HG03354 (cell line): Measurements from ENCODE around the gene PRSS58.

Experiments used
- ATAC-seq: cut with Tn5 transposase; IDR thresholded peaks from one replicate; pipeline ENCODE4 v1.9.1; 2021; ENCODE audit warnings: mild to moderate bottlenecking; ENCODE audit not compliant: unreplicated experiment, poor library complexity, severe bottlenecking

Gene PRSS58, protein sequence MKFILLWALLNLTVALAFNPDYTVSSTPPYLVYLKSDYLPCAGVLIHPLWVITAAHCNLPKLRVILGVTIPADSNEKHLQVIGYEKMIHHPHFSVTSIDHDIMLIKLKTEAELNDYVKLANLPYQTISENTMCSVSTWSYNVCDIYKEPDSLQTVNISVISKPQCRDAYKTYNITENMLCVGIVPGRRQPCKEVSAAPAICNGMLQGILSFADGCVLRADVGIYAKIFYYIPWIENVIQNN

DNA sequence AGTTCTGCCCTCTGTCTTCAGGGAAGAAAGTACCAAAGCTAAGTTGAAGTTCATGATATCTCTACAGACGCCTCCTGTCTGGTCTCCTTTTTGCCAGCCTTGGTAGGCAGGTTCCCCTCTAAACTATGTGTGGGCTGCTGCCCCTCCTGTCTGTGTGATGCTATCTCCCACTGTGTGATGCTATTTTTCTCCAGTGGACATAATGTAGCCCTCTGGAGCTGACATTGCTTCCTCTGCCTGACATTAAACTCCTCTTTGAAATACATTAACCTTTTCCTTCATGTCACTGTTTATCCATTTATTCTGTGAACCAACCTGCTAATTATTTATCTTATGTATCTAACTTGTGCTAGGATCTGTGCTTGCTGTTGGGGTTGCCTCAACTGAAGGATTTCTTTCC is at the start of gene PRSS58:
Gene PRSS58, minus strand, starts transcription at position 101 of the 400 bp plus-strand sequence. CDS start 351 bp downstream, outside the sequence.
- no peak for ATAC-seq

DNA sequence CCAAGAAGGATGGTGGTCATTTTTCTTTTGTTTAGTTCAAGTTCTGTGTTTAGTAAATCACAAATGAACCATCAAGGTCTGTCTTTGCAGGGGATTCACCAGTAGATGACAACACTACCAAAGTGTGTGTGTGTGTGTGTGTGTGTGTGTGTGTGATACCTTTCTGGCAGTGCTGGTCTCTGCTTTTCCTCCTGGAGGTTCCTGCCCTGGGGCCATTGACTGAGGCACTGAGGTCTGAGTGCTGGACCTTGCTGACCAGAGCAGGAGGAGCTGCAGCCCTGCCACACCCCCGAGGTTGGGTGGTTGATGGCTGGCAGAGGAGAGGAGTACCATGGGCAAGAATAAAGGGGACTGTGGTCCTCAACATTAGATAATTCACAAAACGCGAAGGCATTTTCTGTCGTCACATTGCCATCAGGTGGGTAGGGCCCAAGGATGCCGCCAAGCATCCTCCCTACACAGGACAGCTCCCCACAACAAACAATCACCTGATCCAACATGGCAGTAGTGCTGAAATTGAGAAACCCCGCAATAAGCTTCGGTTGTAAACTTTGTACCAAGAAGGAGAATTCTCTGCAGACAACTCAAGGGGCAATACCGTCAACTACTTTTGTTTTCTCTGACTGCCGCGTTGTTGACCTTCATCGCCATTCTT is 49.5 kb upstream of the PRSS58 start:
- ATAC-seq, result no peak

DNA sequence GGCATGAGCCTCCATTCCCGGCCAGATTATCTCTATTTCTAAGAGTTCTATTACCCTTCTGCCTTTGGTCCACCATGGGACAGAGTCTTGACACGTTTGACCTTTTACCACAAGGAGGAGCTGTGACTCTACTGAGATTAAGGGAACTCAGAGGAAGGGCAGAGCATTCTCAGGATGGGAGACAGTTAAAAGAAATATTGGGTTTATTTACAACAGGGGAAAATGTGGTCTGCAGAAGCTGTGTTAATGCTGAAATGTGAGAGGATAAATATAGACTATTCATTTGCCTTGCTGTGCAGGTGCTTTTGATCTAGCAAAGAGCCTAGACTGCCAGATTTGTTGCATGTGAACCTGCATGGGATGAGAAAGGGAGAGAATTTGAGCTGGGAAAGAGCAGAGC is 45.8 kb upstream of the PRSS58 start:
- no peak for ATAC-seq

DNA sequence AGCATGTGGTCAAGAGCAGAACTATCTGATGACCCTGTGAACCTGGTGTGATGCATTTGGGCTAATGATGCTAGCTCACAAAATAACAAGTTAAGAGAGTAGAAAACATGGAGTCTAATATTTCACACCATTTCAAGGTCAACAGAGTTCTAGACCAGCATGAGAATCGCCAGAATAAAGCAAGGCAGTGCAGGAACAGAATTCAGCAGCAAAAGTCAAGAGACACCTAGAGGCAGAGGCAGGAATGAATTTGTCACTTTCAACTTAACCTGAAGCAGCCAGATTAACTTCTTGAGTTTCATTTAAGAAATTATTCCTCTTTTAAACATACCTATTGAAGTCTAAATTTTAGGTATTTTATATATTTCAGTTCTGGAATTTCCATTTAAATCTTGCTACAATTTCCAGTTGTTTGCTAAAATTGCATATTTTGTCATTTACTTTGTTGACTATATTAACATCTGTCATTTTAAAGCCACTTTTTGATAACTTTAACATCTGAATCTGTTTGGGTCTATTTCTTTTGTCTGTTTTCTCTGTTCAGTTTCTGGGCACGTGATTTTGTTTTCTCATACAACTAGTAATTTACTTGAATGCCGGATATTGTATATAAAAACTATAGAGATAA is 44.2 kb upstream of the PRSS58 start:
- ATAC-seq, result no peak

DNA sequence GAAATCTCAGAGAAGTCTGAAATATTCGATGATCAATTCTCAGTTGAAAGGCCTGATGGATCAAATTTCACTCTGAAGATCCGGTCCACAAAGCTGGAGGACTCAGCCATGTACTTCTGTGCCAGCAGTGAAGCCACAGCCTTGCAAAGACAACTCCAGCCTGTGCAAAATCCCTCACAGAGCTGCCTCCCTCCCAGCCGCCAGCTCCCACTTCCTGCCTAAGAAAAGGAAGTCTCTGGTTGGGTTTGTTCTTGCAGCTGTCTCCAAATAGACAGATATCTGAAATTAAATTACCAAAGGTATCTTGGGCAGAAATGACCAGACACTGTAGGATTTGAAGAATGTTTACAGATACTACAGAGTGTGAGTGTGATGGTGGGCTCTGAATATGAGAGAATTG is 43.4 kb upstream of the PRSS58 start:
- ATAC-seq, result no peak

DNA sequence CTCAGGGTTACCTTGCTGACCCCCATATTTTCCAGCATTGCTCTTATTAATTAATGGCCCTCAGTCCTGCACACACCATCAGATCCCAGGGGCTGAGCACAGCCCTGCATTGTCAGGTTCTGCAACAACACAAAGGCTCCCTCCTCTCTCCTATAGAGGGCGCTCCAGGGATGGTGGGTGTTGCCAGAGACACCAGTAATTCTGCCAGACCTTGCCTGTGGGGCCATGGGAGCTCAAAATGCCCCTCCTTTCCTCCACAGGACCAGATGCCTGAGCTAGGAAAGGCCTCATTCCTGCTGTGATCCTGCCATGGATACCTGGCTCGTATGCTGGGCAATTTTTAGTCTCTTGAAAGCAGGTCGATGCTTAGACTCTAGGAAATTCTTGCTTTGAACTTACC is 42.8 kb upstream of the PRSS58 start:
- no peak for ATAC-seq

DNA sequence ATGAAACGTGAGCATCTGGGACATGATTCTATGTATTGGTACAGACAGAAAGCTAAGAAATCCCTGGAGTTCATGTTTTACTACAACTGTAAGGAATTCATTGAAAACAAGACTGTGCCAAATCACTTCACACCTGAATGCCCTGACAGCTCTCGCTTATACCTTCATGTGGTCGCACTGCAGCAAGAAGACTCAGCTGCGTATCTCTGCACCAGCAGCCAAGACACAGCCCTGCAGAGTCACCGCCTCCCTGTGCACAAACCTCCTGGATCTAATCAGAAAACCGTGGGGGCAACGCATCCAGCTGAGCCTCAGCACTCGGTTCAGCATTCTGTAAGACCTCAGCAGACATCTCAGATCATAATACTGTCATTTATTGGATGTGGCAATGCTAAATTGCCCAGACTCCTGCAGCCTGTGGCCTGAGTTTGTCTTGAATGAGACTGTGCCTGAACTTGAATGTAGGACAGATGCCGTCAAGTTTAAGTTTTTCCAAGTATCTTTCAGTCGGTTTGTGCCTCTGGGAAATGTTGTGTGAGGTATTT is 41.5 kb upstream of the PRSS58 start:
- no peak for ATAC-seq

DNA sequence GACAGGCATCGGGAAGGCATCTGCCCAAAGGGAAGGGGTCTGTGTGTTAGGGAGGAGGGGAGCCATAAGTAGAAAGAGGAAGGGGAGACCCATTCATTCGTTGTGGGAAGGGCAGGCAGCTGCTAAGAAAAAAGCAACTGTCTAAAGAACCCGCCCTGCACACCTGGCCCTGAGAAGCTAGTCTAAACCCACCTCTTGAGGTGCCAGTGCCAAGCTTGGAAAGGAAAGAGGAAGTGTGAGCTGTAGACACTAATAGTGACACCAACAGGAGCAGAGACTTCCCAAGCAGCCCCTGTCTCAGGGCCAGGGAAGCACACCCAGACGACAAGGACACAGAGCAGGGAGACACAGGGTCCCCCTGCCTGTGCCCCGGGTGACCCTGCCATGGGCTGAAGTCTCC is 40.8 kb upstream of the PRSS58 start:
- ATAC-seq, result no peak

DNA sequence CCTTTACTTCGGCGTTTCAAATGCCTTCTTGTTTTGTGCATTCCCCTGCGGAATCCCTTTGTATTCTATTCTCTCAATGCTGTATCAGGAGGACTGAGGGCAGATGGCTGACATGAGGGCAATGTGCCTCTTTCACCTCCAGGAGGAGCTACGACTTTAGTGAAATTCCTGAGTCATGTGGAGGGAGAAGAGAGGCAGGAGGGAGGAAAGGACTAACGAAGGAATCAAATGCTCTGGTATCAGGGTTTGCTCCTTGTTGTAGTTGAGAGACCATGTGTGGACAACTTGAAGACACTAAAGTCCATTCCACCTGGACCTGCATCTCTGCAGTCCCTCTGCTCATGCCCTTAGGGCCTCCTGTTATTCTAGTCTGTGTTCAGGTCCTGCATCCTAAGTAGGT is 40.2 kb upstream of the PRSS58 start:
- no peak for ATAC-seq

DNA sequence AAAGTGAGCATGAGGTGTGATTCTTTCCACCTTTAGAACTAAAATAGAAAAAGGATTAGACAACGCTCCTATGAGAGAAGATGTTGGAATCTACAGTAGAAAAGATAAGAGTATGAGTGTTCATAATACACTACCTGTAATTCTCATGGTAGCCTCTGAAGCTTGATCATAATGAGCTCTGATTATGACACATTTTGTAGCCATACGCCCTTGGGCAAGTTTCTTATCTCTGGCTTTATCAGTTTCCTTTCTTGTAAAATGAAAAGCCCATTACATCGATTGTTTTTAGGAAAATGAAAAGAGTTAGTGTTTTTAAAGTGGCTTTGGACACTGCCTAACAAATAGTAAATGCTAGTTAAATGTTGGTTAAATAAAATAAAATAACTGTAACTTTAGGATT is 22.4 kb upstream of the PRSS58 start:
- no peak for ATAC-seq

DNA sequence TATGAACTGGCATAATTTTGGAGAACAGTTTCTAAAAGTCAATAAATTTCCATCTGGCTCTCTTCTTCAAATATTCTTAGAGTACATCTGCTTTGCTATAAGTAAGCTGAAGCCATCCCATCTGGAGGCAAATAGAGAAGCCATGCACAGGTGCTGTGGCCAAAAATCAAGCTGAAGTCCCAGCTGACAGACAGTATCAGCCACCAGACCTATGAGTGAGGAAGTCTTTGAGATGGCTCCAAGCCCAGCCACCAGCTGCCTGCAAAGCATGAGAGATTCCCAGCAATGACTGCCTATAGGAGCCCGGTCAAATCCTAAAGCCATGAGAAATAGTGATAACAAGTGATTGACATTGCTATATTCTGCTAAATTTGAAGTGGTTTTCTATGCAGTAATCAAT is 21.7 kb upstream of the PRSS58 start:
- ATAC-seq, result no peak

DNA sequence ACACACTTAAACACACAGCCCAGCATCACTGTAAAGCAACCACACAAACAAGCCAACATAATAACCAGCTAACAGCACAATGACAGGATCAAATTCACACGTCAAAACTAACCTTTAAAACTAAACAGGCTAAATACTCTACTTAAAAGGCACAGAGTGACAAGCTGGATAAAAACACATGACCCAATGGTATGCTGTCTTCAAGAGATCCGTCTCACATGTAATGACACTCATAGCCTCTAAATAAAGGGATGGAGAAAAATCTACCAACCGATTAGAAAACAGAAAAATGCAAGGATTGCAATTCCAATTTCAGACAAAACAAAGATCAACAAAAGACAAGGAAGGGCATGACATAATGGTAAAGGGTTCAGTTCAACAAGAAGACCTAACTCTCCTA is 17.2 kb upstream of the PRSS58 start:
- ATAC-seq, result no peak

DNA sequence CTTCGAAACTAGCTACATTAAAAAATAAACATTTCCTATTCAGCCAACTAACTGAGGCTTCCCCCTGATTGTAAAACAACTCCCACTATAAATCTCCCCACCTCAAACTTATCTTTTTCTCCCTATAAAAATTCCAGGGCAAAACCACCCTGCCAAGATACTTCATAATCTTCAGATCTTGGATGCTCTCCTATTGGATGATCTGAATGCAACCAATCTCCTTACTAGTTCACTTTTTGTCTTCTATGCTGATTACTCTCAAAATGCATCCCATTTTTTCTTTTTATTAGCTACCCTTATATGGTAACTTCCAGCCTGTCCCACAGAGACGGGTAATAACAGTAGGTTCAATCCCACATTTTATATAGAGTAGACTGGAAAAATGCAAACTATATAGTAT is 15.0 kb upstream of the PRSS58 start:
- no peak for ATAC-seq

DNA sequence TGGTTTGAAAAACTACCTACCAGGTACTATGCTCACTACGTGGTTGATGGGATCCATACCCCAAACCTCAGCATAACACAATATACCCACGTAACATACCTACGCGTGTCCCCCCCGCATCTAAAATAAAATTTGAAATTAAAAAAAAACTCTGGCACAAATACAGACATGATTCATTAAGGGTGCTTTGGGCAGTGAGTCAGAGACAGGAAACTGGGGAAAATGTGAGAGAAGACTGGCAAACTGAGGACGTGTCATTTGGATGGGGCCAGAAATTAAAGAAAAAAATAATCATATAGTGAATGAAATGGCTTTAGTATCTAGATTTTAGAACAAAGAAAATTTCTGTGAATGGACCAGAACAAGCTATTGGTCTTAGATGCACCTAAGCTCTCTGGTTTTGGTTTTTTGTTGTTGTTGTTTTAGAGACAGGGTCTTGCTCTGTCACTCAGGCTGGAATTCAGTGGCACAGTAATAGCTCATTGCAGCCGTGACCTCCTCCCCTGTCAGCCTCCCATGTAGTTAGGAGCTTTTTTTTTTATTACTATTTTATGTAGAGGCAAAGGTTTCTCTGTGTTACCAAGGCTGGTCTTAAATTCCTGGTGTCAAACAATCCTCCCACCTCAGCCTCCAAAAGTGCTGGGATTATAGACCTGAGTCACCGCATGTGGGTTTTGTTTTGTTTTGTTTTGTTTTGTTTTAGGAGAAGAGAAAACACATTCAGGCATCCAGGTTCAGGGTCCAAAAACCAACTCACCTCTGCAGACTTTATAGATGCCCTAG is 5.9 kb upstream of the PRSS58 start:
- ATAC-seq, result no peak

DNA sequence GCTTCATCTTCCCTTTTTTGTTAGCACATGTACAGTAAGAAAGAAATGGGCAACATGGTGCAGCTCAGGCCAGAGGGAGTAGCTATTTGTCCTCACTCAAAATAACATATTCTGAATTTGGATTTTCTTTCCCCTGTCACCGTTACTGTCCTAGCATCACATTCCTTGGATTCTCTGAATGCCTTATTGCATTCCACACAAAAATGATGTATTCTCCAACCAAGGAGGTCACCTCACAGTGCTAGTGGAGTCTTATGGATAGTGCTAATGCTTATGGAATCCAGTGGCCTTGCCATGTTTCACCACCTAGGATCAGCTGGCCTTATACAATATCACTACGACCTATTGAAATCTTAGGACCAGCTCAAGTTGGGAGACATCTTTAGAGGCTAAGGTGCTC is 7.2 kb downstream of the PRSS58 start:
- no peak for ATAC-seq

DNA sequence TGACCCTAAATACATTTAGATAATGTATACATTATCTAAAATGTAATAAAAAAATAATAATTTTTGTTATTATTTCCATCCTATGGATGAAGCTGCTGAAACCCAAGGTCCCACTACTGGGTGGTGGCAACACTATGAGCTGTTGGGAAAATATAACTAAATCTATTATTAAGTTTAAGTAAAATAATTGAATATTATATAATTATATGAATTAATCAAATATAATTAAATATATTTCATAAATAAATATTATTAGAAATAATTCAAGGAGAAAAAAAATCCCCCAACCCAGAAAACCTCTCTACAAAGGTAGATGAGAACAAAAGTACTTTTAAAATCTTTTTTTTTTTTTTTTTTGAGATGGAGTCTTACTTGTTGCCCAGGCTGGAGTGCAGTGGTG is 7.9 kb downstream of the PRSS58 start:
- no peak for ATAC-seq

DNA sequence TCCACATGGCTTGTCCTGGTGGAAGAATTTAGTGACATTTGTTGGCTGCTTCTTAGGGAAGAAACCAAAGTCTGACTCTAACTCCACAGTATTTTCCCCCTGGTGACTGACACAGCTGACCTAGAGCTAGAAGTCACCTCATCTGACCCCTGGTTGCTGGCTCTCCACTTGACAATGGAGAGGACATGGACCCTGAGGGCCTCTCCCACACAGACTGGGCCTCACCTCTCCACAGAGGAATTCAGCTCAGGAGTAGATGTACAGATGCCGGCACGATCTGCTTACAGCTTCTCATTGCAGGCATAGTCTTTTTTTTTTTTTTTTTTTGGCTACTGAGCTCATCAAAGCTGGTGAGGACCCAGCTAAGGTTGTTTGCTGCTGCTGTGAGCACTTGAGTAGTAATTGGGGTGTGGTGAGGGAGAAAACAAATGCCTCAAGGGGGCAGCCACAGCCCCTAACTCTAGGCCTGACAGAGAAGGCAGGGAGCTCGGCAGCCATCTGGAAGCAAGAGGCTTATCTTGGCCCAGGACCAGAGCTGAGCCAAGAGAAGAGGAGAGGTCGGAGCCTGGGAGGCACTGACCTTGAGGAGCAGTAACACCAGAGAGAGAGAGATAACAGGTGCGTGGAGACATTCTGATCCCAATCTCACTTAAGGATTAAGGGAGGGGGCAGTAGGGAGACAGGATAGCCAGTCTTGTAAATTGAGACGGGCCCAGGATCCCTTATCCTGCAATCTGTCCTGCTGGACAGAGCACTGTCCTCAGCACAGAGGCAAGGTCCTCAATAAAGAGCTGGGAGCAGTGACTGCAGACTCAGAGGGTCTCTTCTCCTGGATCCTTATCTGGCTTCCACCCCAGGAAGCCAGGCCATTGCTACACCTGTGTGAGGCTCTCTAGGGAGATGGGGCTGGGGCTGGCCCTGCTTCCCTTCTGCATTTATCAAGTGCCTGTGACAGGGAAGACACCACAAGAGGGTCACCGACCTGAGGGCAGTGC is 9.4 kb downstream of the PRSS58 start:
- no peak for ATAC-seq

DNA sequence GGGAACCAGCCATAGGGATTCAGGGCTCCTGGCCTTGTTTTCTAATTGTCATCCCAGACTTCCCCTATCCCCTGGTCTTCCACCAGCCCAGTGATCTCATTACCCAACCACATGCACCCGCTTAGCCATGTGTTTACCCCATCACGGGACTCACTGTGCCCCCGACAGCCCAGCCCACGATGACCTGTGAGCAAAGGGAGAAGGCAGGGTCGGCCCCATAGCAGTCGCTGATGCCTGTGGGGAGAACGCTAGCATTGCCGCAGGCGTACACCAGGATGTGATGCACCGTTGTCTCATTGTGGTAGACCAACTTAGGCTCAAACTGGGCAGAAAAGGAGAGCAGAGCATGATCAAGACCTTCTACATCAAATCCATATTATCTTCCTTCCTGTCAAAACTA is 14.0 kb downstream of the PRSS58 start:
- no peak for ATAC-seq

DNA sequence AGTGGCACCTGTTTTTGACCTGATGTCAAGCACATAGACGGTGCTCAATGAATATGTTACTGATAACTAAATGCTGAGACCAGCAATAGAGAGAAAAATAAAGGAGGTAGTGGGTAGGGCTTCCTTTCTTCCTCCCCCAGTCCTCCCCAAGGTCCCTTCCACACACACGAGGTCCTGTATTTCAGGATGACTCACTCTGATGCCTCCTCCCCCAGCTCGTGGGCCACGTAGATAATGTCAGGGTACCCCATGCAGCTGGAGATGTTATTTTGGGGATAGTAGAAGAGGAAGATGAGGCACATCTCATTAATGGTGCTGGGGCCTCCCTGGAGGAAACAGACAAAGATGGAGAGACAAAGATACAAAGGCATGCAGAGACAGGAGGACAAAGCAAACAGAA is 17.3 kb downstream of the PRSS58 start:
- ATAC-seq, result no peak
